Measurements from ENCODE around the gene OR4K15. TPM values are rescaled to one million over a fixed set of nuclear protein-coding genes. Genes with fewer than 3 reads are reported as not detected.

Gene OR4K15
- total RNA-seq, 1 donor from 2014 or later: not detected

GRCh38 chr14:20019257-20019865, 44.0 kb downstream of the OR4K15 start, which contains the start of gene OR4K14:
Gene OR4K14, minus strand, starts transcription at chr14:20019307. Its CDS starts 4,114 bp downstream, at chr14:20015193.
- no peaks in the 10 kb centered on the region for H3K9me3 ChIP-seq
- DNase-seq (no peak), ATAC-seq (no peak)
- no peaks in the 10 kb centered on the region for H3K36me3 ChIP-seq
- H3K27ac ChIP-seq: no peak within 1 kb of the TSS
- H3K27me3 ChIP-seq (ENCODE audit: low read depth): no peaks in the 10 kb centered on the region
- H3K4me3 ChIP-seq: no peak within 1 kb of the TSS
- intact Hi-C loops (cut with DNase I): no loop called here
- TF ChIP-seq, protein P1, sequence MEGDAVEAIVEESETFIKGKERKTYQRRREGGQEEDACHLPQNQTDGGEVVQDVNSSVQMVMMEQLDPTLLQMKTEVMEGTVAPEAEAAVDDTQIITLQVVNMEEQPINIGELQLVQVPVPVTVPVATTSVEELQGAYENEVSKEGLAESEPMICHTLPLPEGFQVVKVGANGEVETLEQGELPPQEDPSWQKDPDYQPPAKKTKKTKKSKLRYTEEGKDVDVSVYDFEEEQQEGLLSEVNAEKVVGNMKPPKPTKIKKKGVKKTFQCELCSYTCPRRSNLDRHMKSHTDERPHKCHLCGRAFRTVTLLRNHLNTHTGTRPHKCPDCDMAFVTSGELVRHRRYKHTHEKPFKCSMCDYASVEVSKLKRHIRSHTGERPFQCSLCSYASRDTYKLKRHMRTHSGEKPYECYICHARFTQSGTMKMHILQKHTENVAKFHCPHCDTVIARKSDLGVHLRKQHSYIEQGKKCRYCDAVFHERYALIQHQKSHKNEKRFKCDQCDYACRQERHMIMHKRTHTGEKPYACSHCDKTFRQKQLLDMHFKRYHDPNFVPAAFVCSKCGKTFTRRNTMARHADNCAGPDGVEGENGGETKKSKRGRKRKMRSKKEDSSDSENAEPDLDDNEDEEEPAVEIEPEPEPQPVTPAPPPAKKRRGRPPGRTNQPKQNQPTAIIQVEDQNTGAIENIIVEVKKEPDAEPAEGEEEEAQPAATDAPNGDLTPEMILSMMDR (IDR thresholded peaks at IDR 0.05): no peak
- no peaks in the 10 kb centered on the region for H3K4me1 ChIP-seq

Other genes starting within 250 kb of the OR4K15 start
- gene OR4Q3, start 232.0 kb upstream of the OR4K15 start, total RNA-seq: not detected
- gene OR4M1, start 202.1 kb upstream of the OR4K15 start, total RNA-seq: not detected
- gene OR4N2, start 171.8 kb upstream of the OR4K15 start, total RNA-seq: not detected
- not detected for gene OR4K2, start 100.4 kb upstream of the OR4K15 start, total RNA-seq
- not detected for gene OR4K5, start 55.0 kb upstream of the OR4K15 start, total RNA-seq
- gene OR4K1, start 44.7 kb upstream of the OR4K15 start, total RNA-seq: not detected
- gene OR4Q2, start 26.6 kb downstream of the OR4K15 start, total RNA-seq: not detected
- gene OR4K14, start 43.7 kb downstream of the OR4K15 start, total RNA-seq: not detected
- not detected for gene OR4K13, start 60.4 kb downstream of the OR4K15 start, total RNA-seq
- gene OR4L1, start 84.5 kb downstream of the OR4K15 start, total RNA-seq: not detected
- not detected for gene OR4K17, start 135.1 kb downstream of the OR4K15 start, total RNA-seq
- not detected for gene OR4N5, start 163.2 kb downstream of the OR4K15 start, total RNA-seq
- not detected for gene OR11G2, start 215.3 kb downstream of the OR4K15 start, total RNA-seq
- not detected for gene OR11H6, start 248.1 kb downstream of the OR4K15 start, total RNA-seq